Keratinocyte (primary cell): ENCODE results near the gene NCAPH2.
"Not testable (repeated sequence)": the region's sequence is repeated elsewhere in the genome, so short reads cannot be mapped to it uniquely, and the experiment has no call there.

ENCODE experiments used
- CTCF ChIP-seq, 3 experiments: IDR thresholded peaks in 1 of 3; conservative IDR thresholded peaks in 1 of 3; optimal IDR thresholded peaks in 1 of 3; 2 replicates in 2 of 3; 3 replicates in 1 of 3; pipeline versions ENCODE3 to v1.5.1; 2011; ENCODE audit warnings: low read length in 3 of 3, mild to moderate bottlenecking in 3 of 3, moderate library complexity in 2 of 3, control low read depth in 1 of 3, inconsistent platforms in 1 of 3; ENCODE audit not compliant: insufficient read depth in 2 of 3; ENCODE audit errors: extremely low read depth in 1 of 3
- EZH2 ChIP-seq: IDR thresholded peaks from one replicate; pipeline ENCODE4 v1.6.1; 2012; ENCODE audit warnings: inconsistent platforms, mild to moderate bottlenecking, low read length, moderate library complexity

DNA sequence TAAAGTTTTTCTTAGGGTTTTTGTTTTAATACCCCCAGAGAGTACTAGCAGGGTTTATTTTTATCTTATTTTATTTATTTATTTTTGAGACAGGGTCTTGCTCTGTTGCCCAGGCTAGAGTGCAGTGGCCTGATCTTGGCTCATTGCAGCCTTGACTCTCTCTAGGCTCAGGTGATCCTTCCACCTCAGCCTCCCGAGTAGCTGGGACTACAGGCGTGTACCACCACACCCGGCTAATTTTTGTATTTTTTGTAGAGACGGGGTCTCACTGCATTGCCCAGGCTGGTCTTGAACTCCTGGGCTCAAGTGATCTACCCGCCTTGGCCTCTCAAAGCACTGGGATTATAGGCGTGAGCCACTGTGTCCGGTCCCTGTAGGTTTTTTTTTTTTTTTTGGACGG lies 12.2 kb downstream of the NCAPH2 start:
- not testable (repeated sequence) for TF ChIP-seq CTCF (optimal IDR thresholded peaks at IDR 0.05 in 1 of 3, IDR thresholded peaks at IDR 0.05 in 1 of 3, conservative IDR thresholded peaks at IDR 0.05 in 1 of 3; ENCODE audit: extremely low read depth in 1 of 3, insufficient read depth in 2 of 3, low read length in 3 of 3); EZH2
